SKM-1 treated with dmso at 0.1 percent for 144 hours (cell line): ENCODE measurements around the gene PFKM.
"Not testable (repeated sequence)": the region's sequence is repeated elsewhere in the genome, so short reads cannot be mapped to it uniquely, and the experiment has no call there.

Experiments
- DNase-seq: peaks from one replicate; lab custom pipeline; 2025; ENCODE audit not compliant: unreplicated experiment; lab: John Stamatoyannopoulos, UW

The PFKM gene

GRCh38 chr12:48110691-48111311 lies 8.4 kb upstream of the PFKM start:
- no peak for DNase-seq

- not testable (repeated sequence) for DNase-seq
These were observed 7.9 kb upstream of the PFKM start for GRCh38 chr12:48111312-48111693.

DNA sequence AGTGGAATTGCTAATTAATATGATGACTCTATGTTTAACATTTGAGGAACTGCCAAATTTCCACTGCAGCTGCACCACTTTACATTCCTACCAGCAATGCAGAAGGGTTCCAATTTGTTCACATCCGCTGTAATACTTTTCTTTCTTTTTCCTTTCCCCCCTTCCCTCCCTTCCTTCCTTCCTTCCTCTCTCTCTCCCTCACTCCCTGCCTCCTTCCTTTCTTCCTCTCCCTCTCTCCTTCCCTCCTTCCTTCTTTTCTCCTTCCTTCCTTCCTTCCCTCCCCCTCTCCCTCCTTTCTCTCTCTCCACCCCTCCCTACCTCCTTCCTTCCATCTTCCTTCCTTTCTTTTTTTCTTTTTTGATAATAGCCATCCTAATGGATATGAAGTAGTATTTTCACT lies 3.2 kb upstream of the PFKM start:
- no peak for DNase-seq

- no peak for DNase-seq
These were observed 786 bp upstream of the PFKM start for GRCh38 chr12:48118284-48118871.

- no peak for DNase-seq
These were observed 651 bp downstream of the PFKM start for GRCh38 chr12:48119834-48120195.

DNA sequence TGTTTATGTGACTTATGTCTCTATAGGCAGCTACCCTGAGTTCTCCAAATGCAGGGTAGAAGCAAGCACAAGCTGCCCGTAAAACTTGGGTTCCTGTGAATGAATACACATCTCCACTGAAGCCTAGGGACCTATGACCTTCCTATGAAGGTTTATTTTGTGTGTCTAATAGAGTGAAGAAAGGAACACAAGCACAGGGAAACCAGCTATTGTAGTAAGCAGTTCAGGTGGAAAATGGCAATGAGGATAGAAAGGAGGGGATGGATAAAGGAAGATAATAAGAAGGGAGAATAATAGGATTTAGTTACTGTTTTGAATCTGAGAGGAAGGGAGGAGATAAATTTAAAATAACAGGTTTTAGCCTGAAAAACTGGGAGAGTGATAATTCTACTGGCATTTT lies 2.4 kb downstream of the PFKM start:
- no peak for DNase-seq

GRCh38 chr12:48122065-48122834 lies 3.1 kb downstream of the PFKM start:
- no peak for DNase-seq

DNA sequence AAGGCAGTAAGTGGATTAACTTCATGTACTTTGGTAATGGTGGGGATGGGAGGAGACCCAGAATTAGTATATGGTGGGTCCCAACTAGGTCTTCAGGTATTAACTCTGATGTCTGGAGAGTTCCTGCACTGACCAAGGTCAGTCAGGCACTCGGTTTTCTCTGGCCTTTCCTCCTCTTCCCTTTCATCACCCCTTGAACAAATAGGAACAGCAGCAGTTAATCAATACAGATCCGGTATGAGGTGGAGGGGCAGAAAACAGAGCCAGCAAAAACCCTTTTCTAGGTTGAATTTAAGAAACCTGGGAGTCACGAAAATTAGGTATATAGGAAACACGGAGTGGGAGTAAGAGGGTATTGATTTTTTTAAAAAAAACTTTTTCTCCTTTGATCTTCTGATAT lies 4.0 kb downstream of the PFKM start:
- no peak for DNase-seq

DNA sequence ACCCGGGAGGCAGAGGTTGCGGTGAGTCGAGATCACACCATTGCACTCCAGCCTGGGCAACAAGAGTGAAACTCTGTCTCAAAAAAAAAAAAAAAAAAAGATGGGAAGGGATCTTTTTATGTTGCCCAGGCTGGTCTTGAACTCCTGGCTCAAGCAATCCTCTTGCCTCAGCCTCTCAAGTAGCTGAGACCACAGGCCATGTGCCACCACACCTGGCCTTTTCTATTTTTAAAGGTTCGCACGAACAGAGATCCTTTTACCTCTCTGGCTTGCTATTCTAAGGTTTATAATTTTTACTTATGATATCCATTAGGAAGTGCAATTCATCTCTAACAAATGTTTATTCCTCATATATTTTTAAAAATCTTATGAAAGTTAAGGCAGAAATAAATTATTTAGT lies 6.4 kb downstream of the PFKM start:
- DNase-seq = not testable (repeated sequence)

DNA sequence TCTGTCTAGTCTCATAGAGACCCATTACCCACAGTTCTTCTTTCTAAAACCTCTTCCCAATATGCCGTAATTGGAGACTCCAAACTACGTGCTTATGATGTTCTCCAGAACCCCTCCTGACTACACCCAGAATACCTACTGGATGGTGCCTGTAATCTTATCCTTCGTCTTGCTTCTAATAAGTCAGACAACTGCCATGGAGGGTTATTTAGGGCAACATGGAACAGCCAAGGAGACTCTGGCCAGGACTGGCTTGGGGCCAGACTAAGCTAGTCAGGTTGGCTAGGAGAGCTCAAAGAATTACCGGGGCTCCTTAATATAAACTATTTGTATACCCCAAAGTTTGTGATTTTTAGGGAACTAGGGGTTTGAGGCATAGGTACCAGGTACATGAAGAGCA lies 6.8 kb downstream of the PFKM start:
- DNase-seq = no peak

DNA sequence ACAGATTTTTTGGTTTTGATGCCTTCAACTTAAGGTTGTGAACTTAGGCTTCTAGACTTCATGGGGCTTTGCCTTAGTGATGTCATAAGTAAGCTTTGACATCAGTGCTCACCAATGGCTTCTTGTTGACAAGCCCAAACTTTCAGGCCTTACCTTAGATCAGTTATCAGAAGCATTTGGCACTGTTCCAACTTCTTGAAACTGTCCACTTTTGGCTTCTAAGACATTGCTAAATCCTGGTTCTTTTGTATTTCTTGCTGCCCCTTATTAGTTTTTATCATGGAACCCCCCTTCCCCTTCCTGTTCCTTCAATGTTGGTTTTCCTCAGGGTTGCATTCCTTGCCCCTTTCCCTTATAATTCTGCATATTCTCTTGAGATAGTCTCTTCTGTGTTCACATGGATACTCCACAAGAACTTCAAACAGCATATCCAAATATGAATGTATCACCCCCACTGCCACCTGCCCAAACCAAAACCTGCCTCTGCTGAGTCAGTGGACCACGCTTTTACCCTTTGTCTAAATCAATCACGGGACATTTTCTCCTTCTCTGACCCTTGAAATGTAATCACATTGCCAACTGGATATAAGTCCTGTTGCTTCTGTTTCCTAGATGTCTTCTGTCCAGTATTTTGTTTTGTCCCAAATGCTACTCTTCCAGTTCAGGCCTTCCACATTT lies 7.9 kb downstream of the PFKM start:
- DNase-seq = no peak

- no peak for DNase-seq
These were observed 9.6 kb downstream of the PFKM start for GRCh38 chr12:48128800-48129199.

- DNase-seq = no peak
These were observed 10.2 kb downstream of the PFKM start for GRCh38 chr12:48129376-48129775.

DNA sequence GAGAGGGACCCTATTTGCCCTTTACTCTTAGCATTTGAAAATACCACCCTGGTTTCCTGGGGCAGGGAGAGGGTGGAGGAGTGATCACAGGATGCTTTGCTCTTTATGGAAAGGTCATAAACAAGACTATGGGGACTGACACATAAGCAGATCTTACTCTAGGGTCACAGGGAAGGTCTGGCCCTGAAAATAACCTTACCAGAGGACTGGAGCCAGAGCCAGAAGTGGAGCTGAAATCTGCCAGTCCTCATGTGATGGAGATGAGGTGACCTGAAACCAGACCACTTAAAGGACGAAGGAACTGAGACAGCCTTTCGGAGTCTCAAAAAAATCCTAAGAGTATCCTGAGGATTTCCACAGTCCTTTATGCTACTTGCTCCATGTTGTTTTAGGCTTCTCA lies 12.4 kb downstream of the PFKM start:
- no peak for DNase-seq

- DNase-seq = no peak
These were observed 13.7 kb downstream of the PFKM start for GRCh38 chr12:48132826-48133225.

DNA sequence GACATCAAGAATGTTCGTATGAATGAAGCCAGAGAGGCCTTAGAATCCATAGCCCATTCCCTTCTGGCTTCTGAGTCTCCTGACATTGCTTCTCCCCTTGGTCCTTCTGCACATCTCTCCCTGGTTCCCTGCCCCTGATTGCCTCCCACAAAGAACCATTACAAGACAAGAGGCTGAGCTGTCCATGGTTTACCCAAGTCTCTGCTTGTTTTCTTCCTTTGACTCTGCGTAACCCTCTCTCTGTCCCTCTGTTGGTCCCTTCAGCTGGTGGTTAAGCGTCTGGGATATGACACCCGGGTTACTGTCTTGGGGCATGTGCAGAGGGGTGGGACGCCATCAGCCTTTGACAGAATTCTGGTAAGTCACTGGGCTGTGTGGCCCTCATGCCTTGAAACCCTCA lies 15.9 kb downstream of the PFKM start:
- no peak for DNase-seq

DNA sequence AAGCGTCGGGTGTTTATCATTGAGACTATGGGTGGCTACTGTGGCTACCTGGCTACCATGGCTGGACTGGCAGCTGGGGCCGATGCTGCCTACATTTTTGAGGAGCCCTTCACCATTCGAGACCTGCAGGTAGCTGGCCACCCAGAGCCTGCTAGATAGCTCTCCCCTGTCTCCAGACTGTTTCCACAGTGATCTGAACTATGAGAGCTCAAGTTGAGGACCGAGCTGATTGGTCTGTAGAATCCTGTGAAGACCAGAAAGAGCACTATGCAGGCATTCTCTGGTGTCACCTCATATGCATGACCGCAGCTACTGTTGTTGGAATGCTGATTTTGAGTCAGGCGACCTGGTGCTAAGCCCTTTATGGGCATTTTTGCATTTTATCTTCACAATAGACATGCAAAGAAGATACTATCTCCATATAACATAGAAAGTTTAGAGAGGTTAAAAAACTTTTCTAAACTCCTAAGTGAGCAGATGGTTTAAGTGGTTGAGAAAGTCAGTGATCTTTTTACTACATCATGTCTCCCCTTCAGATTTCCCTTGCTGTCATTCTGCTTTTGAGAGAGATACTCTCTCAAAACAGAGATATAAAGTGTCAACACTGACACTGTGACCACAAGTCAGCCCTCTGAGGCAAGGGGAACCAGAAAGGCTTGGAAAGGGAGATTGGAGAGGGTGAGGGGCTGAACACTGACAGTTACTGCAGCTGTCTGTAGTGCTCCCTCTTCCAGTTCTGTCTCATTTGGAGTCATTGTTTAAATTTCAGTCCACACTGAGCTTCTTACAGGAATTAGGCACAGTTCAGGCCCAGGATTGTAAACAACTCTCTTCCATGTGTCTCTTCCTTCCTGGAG lies 23.9 kb downstream of the PFKM start:
- DNase-seq = no peak

DNA sequence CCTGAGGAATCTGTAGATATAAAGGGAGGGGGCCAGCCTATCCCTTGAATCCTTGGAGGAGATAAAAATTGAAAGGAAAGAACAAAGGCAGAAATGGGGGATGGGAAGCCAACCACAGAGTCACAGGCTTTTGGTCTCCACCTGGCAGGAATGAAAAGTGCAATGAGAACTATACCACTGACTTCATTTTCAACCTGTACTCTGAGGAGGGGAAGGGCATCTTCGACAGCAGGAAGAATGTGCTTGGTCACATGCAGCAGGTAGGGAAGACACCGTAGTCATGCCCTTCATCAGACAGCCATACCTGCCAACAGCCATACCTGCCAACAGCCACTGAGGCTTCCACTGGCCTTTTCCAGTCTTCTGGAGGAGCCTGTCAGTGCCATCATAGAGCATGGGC lies 24.7 kb downstream of the PFKM start:
- DNase-seq = no peak

- no peak for DNase-seq
These were observed 26.8 kb downstream of the PFKM start for GRCh38 chr12:48145981-48146380.

DNA sequence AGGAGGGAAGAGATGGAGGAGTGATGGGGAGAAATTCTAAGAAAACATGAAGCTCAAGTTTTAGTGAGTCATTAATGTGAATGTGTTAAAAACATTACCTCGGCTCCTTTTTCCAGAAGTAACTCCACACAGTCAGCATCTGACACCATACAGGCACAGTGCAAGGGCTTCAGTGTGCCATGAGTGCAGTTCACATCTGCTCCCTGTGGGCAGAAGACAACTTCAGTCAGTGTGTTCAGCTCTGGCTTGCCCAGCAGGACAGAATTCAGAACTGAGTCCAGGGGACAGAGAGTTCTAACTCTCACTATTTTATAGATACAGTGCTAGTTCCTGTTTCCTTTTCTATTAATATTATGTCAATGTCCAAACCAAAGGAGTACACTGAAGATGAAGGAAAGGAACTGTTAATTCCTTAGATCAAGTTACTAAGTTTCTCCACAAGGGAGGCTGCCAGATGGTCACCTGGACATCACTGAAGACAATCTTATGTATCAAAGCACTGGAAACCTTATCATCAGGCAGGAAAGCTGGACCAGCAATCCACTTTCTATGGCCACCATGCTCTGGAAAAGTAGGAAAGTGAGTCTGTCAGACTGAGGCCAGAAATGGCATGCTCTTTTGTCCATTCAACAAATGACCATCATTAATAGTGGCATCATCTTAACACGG lies 32.1 kb downstream of the PFKM start:
- DNase-seq = no peak

GRCh38 chr12:48155786-48156185 lies 36.6 kb downstream of the PFKM start:
- not testable (repeated sequence) for DNase-seq
